Stimulated activated CD4-positive, alpha-beta T cell treated with anti-CD3 and anti-CD28 coated beads, Interleukin-15, amount 100 ng/mL, for 24 hours (primary cell): ENCODE data around the gene S100A4.
A peak's percentile ranks its signal among the peaks of the same experiment; 100 is the strongest.
"Not testable (repeated sequence)": the region's sequence is repeated elsewhere in the genome, so short reads cannot be mapped to it uniquely, and the experiment has no call there.

ENCODE experiments used
- DNase-seq: peaks from one replicate; pipeline ENCODE4 v3.0.0-alpha.2; 2020

The S100A4 gene

DNA sequence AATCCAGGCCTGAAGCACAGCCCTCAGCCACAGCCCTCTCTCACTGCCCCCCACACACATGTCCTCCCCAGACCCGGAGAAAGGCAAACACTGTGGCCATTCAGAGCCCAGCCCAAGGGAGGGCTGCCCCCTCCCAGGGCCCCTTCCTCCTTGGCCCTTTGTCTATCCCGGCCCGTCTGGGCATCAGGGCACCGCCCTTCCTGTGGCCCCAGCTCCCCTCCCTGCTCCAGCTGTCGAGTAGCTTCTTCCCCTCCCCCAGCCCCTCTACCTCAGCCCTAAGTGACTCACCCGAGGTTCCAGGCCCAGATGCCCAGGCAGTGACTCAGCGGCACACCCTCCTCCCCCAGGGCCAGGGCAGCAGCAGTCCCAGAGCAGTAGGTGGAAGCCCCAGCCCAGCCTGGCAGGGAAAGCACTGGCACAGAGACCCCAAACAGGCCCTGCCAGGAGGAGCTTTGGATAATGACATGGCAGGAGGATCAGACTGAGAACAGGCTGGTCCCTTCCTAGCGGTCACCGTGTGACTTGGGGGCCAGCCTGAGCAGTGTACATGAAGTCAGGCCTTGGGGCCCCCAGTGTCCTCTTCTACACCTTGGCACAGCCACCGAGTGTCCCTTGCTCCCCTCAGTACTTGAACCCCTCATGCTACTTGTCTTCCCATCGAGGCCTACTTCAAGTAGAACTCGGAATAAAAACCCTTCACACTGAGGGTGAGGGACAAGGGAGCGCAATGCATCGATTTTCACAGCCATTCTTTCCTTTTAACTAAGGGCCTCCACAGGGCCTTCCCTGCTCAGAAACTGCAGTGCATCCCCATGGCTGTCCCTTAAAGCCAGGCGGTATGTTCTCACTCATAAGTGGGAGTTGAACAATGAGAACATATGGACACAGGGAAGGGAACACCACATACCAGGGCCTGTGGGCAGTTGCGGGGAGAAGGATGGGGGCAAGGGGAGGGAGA is 21.1 kb upstream of the S100A4 start:
- peak; percentile 95 for DNase-seq

DNA sequence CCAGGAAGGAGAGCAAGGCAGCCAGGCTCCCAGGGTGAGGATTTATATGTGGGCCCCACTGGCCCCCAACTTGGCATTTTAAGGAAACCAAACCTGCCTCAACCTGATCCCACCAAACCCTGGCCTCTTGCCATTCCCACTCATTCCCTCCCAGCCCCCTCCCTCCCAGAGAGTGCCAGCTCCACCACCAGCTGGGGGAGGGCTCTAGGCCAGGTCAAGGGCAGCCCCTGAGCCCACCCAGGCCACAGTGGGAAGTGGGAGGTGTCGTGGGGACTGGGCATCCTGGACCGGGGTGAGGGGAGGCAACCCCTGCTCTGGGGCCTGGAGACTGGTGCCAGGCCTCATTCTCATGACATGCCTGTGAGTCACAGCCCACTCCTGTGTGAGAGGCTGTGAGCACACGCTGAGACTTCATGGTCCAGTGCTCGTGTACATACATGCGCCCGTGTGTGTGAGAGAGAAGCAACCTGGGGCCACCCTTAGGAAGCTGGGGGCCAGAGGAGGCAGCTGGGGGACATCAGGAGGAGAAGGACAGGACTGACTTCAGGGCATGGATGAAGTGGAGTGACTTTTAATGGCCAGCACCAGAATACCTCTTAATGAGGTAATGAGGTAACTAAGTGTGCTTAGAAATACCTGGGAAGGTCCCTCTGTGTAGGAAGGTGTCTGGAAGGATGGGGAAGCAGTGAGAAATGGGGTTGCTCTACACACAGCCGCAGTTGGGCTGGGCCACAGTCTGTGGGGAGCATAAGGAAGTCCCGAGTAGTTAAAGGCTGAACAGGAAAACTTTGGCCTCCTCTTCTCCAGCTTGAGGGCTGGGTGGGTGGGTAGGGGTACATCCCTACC is 20.1 kb upstream of the S100A4 start, which contains the start of gene S100A2:
Gene S100A2 (minus strand): TSS at position 316 of the 846 bp plus-strand sequence. CDS start 1,967 bp downstream, outside the sequence.
- peak; percentile 76 for DNase-seq

GRCh38 chr1:153563991-153564390 is 18.4 kb upstream of the S100A4 start:
- no peak for DNase-seq

DNA sequence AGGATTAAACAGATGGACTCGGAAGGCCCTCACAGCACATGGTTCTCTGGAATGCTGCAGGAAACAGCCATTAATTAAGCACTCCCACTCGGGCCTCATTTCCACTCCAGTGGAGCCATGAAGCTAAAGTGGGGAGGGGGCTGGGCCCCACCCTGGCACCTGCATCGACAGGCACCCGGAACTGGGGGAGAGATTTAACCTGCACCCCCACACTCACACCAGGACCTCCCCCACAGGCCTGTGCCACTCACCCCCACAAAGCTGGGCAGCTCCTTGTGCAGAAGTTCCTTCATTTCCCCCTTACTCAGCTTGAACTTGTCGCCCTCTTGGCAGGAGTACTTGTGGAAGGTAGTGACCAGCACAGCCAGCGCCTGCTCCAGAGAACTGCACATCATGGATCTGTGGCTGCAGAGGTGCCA is 17.9 kb upstream of the S100A4 start:
- DNase-seq: no peak

- DNase-seq: not testable (repeated sequence)
These were observed 16.4 kb upstream of the S100A4 start for GRCh38 chr1:153562021-153562420.

DNA sequence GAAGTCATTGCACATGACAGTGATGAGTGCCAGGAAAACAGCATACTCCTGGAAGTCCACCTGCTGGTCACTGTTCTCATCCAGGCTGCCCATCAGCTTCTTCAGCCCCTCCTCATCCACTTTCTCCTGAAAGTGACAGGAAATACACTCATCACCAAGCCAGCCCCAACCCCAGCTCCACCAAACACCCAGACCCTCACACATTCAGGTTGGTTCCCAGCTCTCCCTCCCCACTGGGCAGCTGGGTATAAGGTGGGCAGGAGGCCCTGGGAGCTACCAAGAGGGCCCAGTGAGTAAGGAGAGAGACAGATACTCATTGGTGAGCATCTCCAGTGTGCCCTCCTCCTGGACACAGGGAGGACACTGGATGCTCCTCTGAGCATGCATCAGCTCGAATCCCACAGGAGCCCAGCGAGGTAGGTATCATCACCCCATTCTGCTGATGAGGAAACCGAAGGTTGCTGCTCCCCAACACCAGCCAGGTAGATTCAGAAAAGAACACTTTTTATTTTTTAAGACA is 15.9 kb upstream of the S100A4 start:
- DNase-seq: no peak

- DNase-seq: no peak
These were observed 15.3 kb upstream of the S100A4 start for GRCh38 chr1:153560771-153561465.

GRCh38 chr1:153560241-153560640 is 14.6 kb upstream of the S100A4 start:
- DNase-seq: no peak

GRCh38 chr1:153557877-153558276 is 12.3 kb upstream of the S100A4 start:
- DNase-seq: no peak

DNA sequence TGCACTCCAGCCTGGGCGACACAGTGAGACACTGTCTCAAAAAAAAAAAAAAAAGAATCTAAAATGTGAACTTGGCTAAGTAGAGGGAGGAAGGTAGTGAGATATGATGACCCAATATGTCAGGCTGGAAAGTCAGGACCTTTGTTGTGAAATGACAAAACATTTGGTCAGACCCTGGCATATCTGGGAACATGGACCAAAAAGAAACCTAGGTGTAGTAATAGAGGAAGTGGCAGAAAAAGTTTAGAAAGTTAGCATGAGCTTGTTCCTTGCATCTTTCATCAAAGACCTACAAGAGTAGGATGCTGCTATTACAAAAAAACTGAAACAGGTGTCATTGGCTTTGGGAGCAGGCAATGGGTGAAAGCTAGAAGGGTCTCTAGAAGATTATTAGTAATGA is 10.7 kb upstream of the S100A4 start:
- DNase-seq: no peak

- no peak for DNase-seq
These were observed 8.4 kb upstream of the S100A4 start for GRCh38 chr1:153553830-153554541.

DNA sequence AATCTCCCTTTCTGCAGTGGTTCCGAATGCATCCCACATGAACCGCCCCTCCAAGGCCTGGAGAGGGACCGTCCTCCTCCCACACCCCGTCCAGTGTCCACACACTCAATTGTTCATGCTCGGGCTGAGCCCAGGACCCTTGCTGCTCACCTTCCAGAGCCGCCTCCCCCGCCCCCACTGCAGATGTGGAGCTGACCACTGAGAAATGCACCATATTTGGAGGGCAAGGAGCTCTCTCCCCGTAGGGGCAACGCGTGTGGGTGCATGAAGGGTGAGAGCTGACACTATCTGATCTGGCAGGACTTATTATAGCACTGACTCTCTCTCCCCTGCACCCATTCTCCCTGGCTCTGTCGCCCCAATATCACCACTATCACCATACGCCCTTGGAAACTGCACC is 7.5 kb upstream of the S100A4 start:
- no peak for DNase-seq

- no peak for DNase-seq
These were observed 6.7 kb upstream of the S100A4 start for GRCh38 chr1:153552335-153552734.

DNA sequence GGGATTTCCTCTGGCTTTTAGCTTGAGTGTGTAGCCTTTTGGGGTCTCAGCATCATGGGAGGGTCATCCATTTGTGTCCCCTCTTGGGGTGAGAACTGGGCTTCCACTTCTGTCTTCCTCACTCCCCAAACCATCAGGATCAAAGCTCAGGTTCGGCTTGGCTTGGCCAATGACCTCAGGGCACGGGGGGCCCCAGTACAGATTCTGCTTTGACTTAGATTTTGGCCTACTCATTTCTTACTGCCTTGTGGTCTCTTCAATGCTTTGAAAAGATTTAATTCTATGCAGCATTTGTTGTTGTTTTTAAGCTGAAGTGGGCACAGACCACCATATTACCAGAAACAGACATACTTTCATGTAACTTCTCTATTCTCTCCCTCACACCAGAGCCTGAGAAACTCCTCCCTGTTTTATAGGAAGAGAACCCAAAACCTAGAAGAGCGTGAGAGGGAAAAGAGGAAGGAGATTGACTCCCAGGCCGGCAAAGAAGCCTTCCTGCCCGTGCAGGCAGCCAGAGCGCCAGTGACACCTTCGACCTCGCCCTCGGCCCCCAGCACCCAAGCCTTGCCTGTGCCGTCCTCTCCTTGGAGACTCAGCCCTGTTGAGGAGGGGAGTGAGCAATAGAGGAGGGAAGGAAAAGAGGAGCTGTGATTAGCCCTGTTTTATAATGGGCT is 5.4 kb upstream of the S100A4 start:
- DNase-seq: no peak

- DNase-seq: no peak
These were observed 4.8 kb upstream of the S100A4 start for GRCh38 chr1:153550398-153550758.

GRCh38 chr1:153549741-153550397 is 4.3 kb upstream of the S100A4 start:
- no peak for DNase-seq

DNA sequence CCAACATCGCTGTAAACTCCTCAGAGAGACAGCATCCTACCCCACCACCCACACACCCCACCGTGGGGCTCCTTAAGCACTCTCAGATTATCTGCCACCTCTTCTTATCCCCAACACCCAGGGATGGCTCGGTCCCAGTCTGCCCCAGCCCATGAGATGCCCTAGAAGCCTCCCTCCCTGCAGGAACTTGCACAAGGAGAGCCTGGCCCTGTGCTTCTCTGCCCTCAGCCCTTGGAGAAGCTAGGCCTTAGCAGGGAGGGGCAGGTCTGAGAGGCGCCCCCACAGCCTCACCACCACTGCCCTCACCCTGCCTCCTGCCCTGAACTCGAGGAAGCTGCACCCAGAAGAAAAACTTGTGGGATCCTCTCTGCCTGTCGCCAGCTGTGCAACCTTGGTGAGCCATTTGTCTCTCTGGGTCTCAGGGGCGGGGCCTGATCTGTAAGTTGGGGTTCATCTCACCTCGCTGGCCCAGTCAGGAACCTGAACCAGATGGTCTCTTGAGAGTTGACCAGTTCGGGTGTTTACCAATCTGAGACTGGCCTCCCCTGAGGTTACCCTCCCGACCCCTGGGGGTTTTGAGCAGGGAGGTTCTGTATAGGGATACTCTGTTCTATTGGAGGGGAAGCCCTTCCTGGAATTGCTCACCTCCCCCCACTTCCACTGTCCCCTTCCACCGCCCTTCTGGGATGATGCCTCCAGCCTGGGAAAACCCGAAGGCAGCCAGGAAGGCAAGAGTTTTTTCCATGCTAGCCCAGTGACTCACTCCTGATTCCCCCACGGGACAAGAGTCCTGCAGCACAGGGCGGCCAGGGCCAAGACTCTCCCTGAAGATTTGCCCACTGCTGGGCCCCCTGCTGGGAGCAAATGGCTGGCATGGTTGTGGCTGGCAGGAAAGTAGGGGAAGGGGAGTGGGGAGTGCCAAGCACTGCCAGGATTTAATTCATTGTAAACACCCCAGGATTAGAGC is 3.4 kb upstream of the S100A4 start, which contains the start of gene S100A3:
Gene S100A3 (minus strand): TSS at position 537 of the 967 bp plus-strand sequence. CDS start 773 bp downstream, outside the sequence.
- no peak for DNase-seq

GRCh38 chr1:153547560-153548551 is 2.2 kb upstream of the S100A4 start:
- no peak for DNase-seq
